ENCODE results near the gene ADAMTSL3.

DNA sequence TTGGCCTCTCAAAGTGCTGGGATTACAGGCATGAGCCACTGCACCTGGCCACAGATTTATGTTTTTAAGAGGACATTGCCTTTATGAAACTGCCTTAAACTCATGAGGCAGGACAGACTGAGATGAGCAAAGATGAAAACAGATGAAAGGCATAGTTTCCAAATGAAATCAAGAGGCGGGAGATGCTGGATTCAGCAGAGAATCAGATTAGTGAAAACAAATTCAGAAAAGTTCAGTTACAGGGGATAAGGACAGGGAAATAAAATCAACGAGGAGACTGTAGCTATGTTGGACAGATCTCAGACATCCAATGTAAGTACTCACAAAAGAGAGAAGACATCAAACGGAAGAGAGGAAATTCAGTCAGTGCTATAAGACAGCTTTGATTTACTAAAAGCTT lies 68.1 kb downstream of the ADAMTSL3 start:
- TF ChIP-seq, protein P1, sequence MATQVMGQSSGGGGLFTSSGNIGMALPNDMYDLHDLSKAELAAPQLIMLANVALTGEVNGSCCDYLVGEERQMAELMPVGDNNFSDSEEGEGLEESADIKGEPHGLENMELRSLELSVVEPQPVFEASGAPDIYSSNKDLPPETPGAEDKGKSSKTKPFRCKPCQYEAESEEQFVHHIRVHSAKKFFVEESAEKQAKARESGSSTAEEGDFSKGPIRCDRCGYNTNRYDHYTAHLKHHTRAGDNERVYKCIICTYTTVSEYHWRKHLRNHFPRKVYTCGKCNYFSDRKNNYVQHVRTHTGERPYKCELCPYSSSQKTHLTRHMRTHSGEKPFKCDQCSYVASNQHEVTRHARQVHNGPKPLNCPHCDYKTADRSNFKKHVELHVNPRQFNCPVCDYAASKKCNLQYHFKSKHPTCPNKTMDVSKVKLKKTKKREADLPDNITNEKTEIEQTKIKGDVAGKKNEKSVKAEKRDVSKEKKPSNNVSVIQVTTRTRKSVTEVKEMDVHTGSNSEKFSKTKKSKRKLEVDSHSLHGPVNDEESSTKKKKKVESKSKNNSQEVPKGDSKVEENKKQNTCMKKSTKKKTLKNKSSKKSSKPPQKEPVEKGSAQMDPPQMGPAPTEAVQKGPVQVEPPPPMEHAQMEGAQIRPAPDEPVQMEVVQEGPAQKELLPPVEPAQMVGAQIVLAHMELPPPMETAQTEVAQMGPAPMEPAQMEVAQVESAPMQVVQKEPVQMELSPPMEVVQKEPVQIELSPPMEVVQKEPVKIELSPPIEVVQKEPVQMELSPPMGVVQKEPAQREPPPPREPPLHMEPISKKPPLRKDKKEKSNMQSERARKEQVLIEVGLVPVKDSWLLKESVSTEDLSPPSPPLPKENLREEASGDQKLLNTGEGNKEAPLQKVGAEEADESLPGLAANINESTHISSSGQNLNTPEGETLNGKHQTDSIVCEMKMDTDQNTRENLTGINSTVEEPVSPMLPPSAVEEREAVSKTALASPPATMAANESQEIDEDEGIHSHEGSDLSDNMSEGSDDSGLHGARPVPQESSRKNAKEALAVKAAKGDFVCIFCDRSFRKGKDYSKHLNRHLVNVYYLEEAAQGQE (IDR thresholded peaks at IDR 0.05; ENCODE audit: insufficient read depth in 1 of 2, low read depth in 2 of 2, low read length in 2 of 2): no peak
- TF ChIP-seq POLR2AphosphoS5 (IDR thresholded peaks at IDR 0.05; ENCODE audit: low read depth, low read length) (no peak), SIN3A (IDR thresholded peaks at IDR 0.05; ENCODE audit: borderline replicate concordance, insufficient read depth, low read length) (no peak)

All from PFSK-1 (cell line).